Nephron (organoid): Measurements from ENCODE around the gene SMPD2.

Source experiments
- H3K27ac Mint-ChIP-seq, 3 experiments: 2 replicates each; pipeline ENCODE4 v1.8.0; 2020; ENCODE audit warnings: mixed read lengths in 3 of 3, mild to moderate bottlenecking in 2 of 3, moderate library complexity in 1 of 3
- H3K27me3 Mint-ChIP-seq: 2 replicates; pipeline ENCODE4 v1.8.0; 2021; ENCODE audit warnings: low read depth, mild to moderate bottlenecking, moderate library complexity, mixed read lengths
- H3K36me3 Mint-ChIP-seq: 2 replicates; pipeline ENCODE4 v1.8.0; 2020; ENCODE audit warnings: low read depth, mixed read lengths
- H3K4me1 Mint-ChIP-seq: 2 replicates; pipeline ENCODE4 v1.8.0; 2020; ENCODE audit warnings: mixed read lengths
- H3K4me3 Mint-ChIP-seq, 3 experiments: 2 replicates each; pipeline ENCODE4 v1.8.0; 2020; ENCODE audit warnings: mild to moderate bottlenecking in 3 of 3, mixed read lengths in 3 of 3, moderate library complexity in 2 of 3
- H3K9me3 Mint-ChIP-seq: 2 replicates; pipeline ENCODE4 v1.8.0; 2020; ENCODE audit warnings: mixed read lengths
- CTCF ChIP-seq, 3 experiments: fragments of 200-600 bp; sonication (generic); IDR thresholded peaks; one replicate each; pipeline ENCODE4 v1.5.0; 2021; ENCODE audit warnings: antibody characterized with exemption in 3 of 3; ENCODE audit not compliant: unreplicated experiment in 3 of 3

SMPD2 gene

GRCh38 chr6:109406196-109406595 is 34.3 kb upstream of the SMPD2 start:
- Mint-ChIP-seq H3K4me3 (no peak overlapping the region), H3K4me1 (no peaks in the 10 kb centered on the region), H3K27me3 (no peaks in the 10 kb centered on the region), H3K27ac (no peak overlapping the region), H3K36me3 (peaks cover 13% of the 10 kb centered on the region), H3K9me3 (peaks cover 2% of the 10 kb centered on the region)
- TF ChIP-seq CTCF (IDR thresholded peaks at IDR 0.05; ENCODE audit: unreplicated experiment in 3 of 3) = no peak

- Mint-ChIP-seq H3K27ac (no peak overlapping the region), H3K4me3 (no peak overlapping the region)
These were observed 29.5 kb upstream of the SMPD2 start for GRCh38 chr6:109411034-109411433.

GRCh38 chr6:109417646-109418045 is 22.9 kb upstream of the SMPD2 start:
- Mint-ChIP-seq H3K9me3 (peaks cover 13% of the 10 kb centered on the region), H3K27me3 (no peaks in the 10 kb centered on the region), H3K36me3 (peaks cover 21% of the 10 kb centered on the region), H3K4me3 (no peak overlapping the region), H3K27ac (no peak overlapping the region), H3K4me1 (no peaks in the 10 kb centered on the region)
- no peak for TF ChIP-seq CTCF (IDR thresholded peaks at IDR 0.05; ENCODE audit: unreplicated experiment in 3 of 3)

More at GRCh38 chr6:109411034-109411433, 29.5 kb upstream of the SMPD2 start:
- Mint-ChIP-seq H3K9me3 (peaks cover 22% of the 10 kb centered on the region), H3K4me1 (no peaks in the 10 kb centered on the region), H3K36me3 (peaks cover 39% of the 10 kb centered on the region), H3K27me3 (no peaks in the 10 kb centered on the region)
- no peak for TF ChIP-seq CTCF (IDR thresholded peaks at IDR 0.05; ENCODE audit: unreplicated experiment in 3 of 3)

GRCh38 chr6:109420751-109421150 is 19.8 kb upstream of the SMPD2 start:
- Mint-ChIP-seq H3K36me3 (peaks cover under 1% of the 10 kb centered on the region), H3K27ac (peak overlapping the region in 2 of 3 experiments; percentile 46 to 68), H3K27me3 (no peaks in the 10 kb centered on the region), H3K4me3 (no peak overlapping the region), H3K4me1 (no peaks in the 10 kb centered on the region), H3K9me3 (no peaks in the 10 kb centered on the region)
- no peak for TF ChIP-seq CTCF (IDR thresholded peaks at IDR 0.05; ENCODE audit: unreplicated experiment in 3 of 3)

- H3K27ac Mint-ChIP-seq = no peak overlapping the region
- no peaks in the 10 kb centered on the region for H3K4me1 Mint-ChIP-seq
- H3K9me3 Mint-ChIP-seq = no peaks in the 10 kb centered on the region
- no peak for TF ChIP-seq CTCF (IDR thresholded peaks at IDR 0.05; ENCODE audit: unreplicated experiment in 3 of 3)
- no peak overlapping the region for H3K4me3 Mint-ChIP-seq
- no peaks in the 10 kb centered on the region for H3K36me3 Mint-ChIP-seq
- H3K27me3 Mint-ChIP-seq = no peaks in the 10 kb centered on the region
These were observed 19.3 kb upstream of the SMPD2 start for GRCh38 chr6:109421184-109421583.

- no peak for TF ChIP-seq CTCF (IDR thresholded peaks at IDR 0.05; ENCODE audit: unreplicated experiment in 3 of 3)
- Mint-ChIP-seq H3K27me3 (no peaks in the 10 kb centered on the region), H3K4me1 (peaks cover 6% of the 10 kb centered on the region), H3K4me3 (no peak overlapping the region), H3K27ac (no peak overlapping the region), H3K36me3 (no peaks in the 10 kb centered on the region), H3K9me3 (no peaks in the 10 kb centered on the region)
These were observed 15.6 kb upstream of the SMPD2 start for GRCh38 chr6:109424946-109425345.
